HepG2 (cell line): ENCODE measurements around the gene CCDC142. TPM values are rescaled to one million over a fixed set of nuclear protein-coding genes. Genes with fewer than 3 reads are reported as not detected.
A peak's percentile ranks its signal among the peaks of the same experiment; 100 is the strongest.

Experiments used
- CBX5 ChIP-seq: sonication (generic); formaldehyde crosslinking; IDR thresholded peaks from 2 replicates; pipeline ENCODE4 v1.4.0; 2020; ENCODE audit warnings: missing genetic modification reagents, borderline replicate concordance
- HIC2 ChIP-seq: sonication (generic); formaldehyde crosslinking; IDR thresholded peaks from 2 replicates; pipeline ENCODE4 v1.9.0; 2022; ENCODE audit warnings: low read depth, missing genetic modification reagents
- HNF1B ChIP-seq: sonication (generic); formaldehyde crosslinking; IDR thresholded peaks from 2 replicates; pipeline ENCODE4 v1.5.1; 2020; ENCODE audit warnings: mild to moderate bottlenecking, moderate library complexity, missing genetic modification reagents
- PRDM15 ChIP-seq: sonication (generic); formaldehyde crosslinking; IDR thresholded peaks from 2 replicates; pipeline ENCODE4 v1.4.0; 2020; ENCODE audit warnings: missing genetic modification reagents
- REST ChIP-seq, 2 experiments: IDR thresholded peaks; 2 replicates each; pipeline ENCODE4 v1.6.1; 2011 to 2012; ENCODE audit warnings: low read length in 2 of 2, borderline replicate concordance in 1 of 2, low read depth in 1 of 2, mild to moderate bottlenecking in 1 of 2, moderate library complexity in 1 of 2
- REXO4 ChIP-seq: sonication (generic); formaldehyde crosslinking; IDR thresholded peaks from 2 replicates; pipeline ENCODE4 v1.8.0; 2022; ENCODE audit warnings: missing genetic modification reagents, mild to moderate bottlenecking, borderline replicate concordance
- SIN3B ChIP-seq: fragments of 150-350 bp; IDR thresholded peaks from 2 replicates; pipeline ENCODE4 v1.6.1; 2014; ENCODE audit warnings: low read length
- SSRP1 ChIP-seq: IDR thresholded peaks from 2 replicates; pipeline ENCODE4 v1.6.1; 2016; ENCODE audit warnings: control low read depth
- XBP1 ChIP-seq: sonication (generic); formaldehyde crosslinking; IDR thresholded peaks from 2 replicates; pipeline ENCODE4 v1.5.0; 2020; ENCODE audit warnings: missing genetic modification reagents
- ZBTB38 ChIP-seq: sonication (generic); formaldehyde crosslinking; IDR thresholded peaks from 2 replicates; pipeline ENCODE4 v1.5.1; 2020; ENCODE audit warnings: mild to moderate bottlenecking, missing genetic modification reagents
- ZFAT ChIP-seq: sonication (generic); formaldehyde crosslinking; conservative IDR thresholded peaks from 2 replicates; pipeline ENCODE4 v1.8.1; 2023; ENCODE audit warnings: missing genetic modification reagents, inconsistent platforms
- ZNF597 ChIP-seq: sonication (generic); formaldehyde crosslinking; IDR thresholded peaks from 2 replicates; pipeline ENCODE4 v1.5.0; 2020; ENCODE audit warnings: missing genetic modification reagents
- ZNF629 ChIP-seq: sonication (generic); formaldehyde crosslinking; conservative IDR thresholded peaks from 2 replicates; pipeline ENCODE4 v1.5.0; 2020; ENCODE audit warnings: missing genetic modification reagents
- polyA plus RNA-seq, 8 experiments: library from polyadenylated mRNA; depleted of rRNA in 3 of 8; stranded (reverse) in 7 of 8; unstranded in 1 of 8; fragments of >200 nt; fragmentation: Illumina TruSeq in 4 of 8; extraction: Trizol in 4 of 8; gene quantifications; 2 replicates each; pipeline versions ENCODE4 v1.2.1 to v1.2.3, GENCODE V29; 2011 to 2016; ENCODE audit warnings: low read depth in 4 of 8, missing spikeins in 1 of 8, mixed read lengths in 1 of 8; ENCODE audit not compliant: insufficient read depth in 1 of 8
- total RNA-seq, 5 experiments: library from RNA; depleted of rRNA; stranded (reverse); fragments of >200 nt; fragmentation: Illumina TruSeq; extraction: Trizol; gene quantifications; 2 replicates each; pipeline ENCODE4 v1.2.3, GENCODE V29; 2016; ENCODE audit warnings: low read depth in 1 of 5

Gene CCDC142
- total and polyA plus RNA-seq, 2 of the 13 experiments (the other 11 are each of a cell fraction or from before 2014, with no cell fraction given), result 14.7 to 30.4 TPM

GRCh38 chr2:74424139-74424992 lies 58.4 kb downstream of the CCDC142 start (continued):
- TF ChIP-seq REST (IDR thresholded peaks at IDR 0.05; ENCODE audit: borderline replicate concordance in 1 of 2, low read depth in 1 of 2, low read length in 2 of 2) (no peak), ZNF629 (CRISPR knock-in tag) (no peak), ZFAT (CRISPR knock-in tag) (no peak), HNF1B (CRISPR knock-in tag) (peak; percentile 85), REXO4 (CRISPR knock-in tag) (no peak), SSRP1 (CRISPR knock-in tag) (peak; percentile 97), HIC2 (CRISPR knock-in tag) (no peak), CBX5 (CRISPR knock-in tag) (no peak), XBP1 (CRISPR knock-in tag) (no peak), SIN3B (no peak), ZBTB38 (CRISPR knock-in tag) (peak; percentile 60; the same call in 1 of the 2 replicates), ZNF597 (no peak), PRDM15 (CRISPR knock-in tag) (no peak)
